Measurements from ENCODE around the gene GPR162.

The GPR162 gene

GRCh38 chr12:6787309-6787708 lies 34.3 kb upstream of the GPR162 start:
- DNase-seq = no peak

GRCh38 chr12:6788972-6789924 lies 32.4 kb upstream of the GPR162 start, which contains the start of gene CD4:
Gene CD4 (plus strand): TSS chr12:6789528. CDS start chr12:6800139, 10,611 bp downstream.
- DNase-seq = no peak

GRCh38 chr12:6790496-6791150 lies 31.0 kb upstream of the GPR162 start:
- DNase-seq = no peak

- DNase-seq = no peak
These were observed 29.6 kb upstream of the GPR162 start for GRCh38 chr12:6791931-6792520.

- no peak for DNase-seq
These were observed 29.0 kb upstream of the GPR162 start for GRCh38 chr12:6792522-6793201.

GRCh38 chr12:6795088-6795487 lies 26.5 kb upstream of the GPR162 start:
- no peak for DNase-seq

GRCh38 chr12:6796576-6796975 lies 25.0 kb upstream of the GPR162 start:
- DNase-seq = no peak

GRCh38 chr12:6799147-6799546 lies 22.5 kb upstream of the GPR162 start:
- no peak for DNase-seq

GRCh38 chr12:6807170-6807569 lies 14.5 kb upstream of the GPR162 start:
- no peak for DNase-seq

- no peak for DNase-seq
These were observed 12.6 kb upstream of the GPR162 start for GRCh38 chr12:6809056-6809455.

- no peak for DNase-seq
These were observed 10.9 kb upstream of the GPR162 start for GRCh38 chr12:6810758-6811157.

GRCh38 chr12:6813363-6813762 lies 8.3 kb upstream of the GPR162 start:
- no peak for DNase-seq

GRCh38 chr12:6816598-6816997 lies 5.0 kb upstream of the GPR162 start:
- DNase-seq = no peak

- no peak for DNase-seq
These were observed 4.5 kb upstream of the GPR162 start for GRCh38 chr12:6817098-6817497.

- no peak for DNase-seq
These were observed 3.9 kb upstream of the GPR162 start for GRCh38 chr12:6817662-6818157.

GRCh38 chr12:6818222-6818621 lies 3.4 kb upstream of the GPR162 start:
- DNase-seq = no peak

GRCh38 chr12:6818645-6819044 lies 3.0 kb upstream of the GPR162 start:
- DNase-seq = no peak

- DNase-seq = no peak
These were observed 2.3 kb upstream of the GPR162 start for GRCh38 chr12:6819106-6820030.

GRCh38 chr12:6820166-6820565 lies 1.5 kb upstream of the GPR162 start:
- DNase-seq = no peak

GRCh38 chr12:6822426-6823135 lies 960 bp downstream of the GPR162 start:
- DNase-seq = no peak
